Prostate gland (tissue), 2 donors: Measurements from ENCODE around the gene FAM181B. TPM values are rescaled to one million over a fixed set of nuclear protein-coding genes. Genes with fewer than 3 reads are reported as not detected.

ENCODE experiments used
- DNase-seq: peaks from one replicate; pipeline ENCODE4 v3.0.0-alpha.2; 2019; ENCODE audit warnings: low spot score
- H3K27ac ChIP-seq, 2 donors: fragments of 200-600 bp; sonication (generic); 2 replicates each; pipeline ENCODE4 v1.5.1; 2017 to 2019
- H3K27me3 ChIP-seq: fragments of 200-600 bp; sonication (generic); replicated peaks from 2 replicates; pipeline ENCODE4 v1.5.1; 2019; ENCODE audit not compliant: insufficient read depth
- H3K36me3 ChIP-seq, 2 donors: fragments of 200-600 bp; sonication (generic); 1 replicate in 1 of 2; 2 replicates in 1 of 2; pipeline versions ENCODE4 v1.5.1 to v1.8.1; 2017 to 2019
- H3K4me1 ChIP-seq: fragments of 200-600 bp; sonication (generic); replicated peaks from 2 replicates; pipeline ENCODE4 v1.5.1; 2019
- H3K4me3 ChIP-seq, 2 donors: fragments of 200-600 bp; sonication (generic); 2 replicates each; pipeline ENCODE4 v1.5.1; 2017 to 2019
- H3K9me3 ChIP-seq: fragments of 200-600 bp; sonication (generic); 2 replicates; pipeline ENCODE4 v1.5.1; 2017
- CTCF ChIP-seq, 4 experiments: fragments of 200-600 bp in 2 of 4; fragments of 450-650 bp in 2 of 4; sonication (generic) in 2 of 4; IDR thresholded peaks; 1 replicate in 3 of 4; 2 replicates in 1 of 4; pipeline ENCODE4 v1.5.1; 2016 to 2019; ENCODE audit warnings: antibody characterized with exemption in 4 of 4, mild to moderate bottlenecking in 2 of 4, moderate library complexity in 2 of 4
- POLR2A ChIP-seq: fragments of 450-650 bp; IDR thresholded peaks from one replicate; pipeline ENCODE4 v1.6.1; 2016; ENCODE audit warnings: antibody characterized with exemption, mild to moderate bottlenecking
- POLR2AphosphoS5 ChIP-seq: sonication (generic); formaldehyde crosslinking; IDR thresholded peaks from one replicate; pipeline ENCODE4 v1.6.1; 2017; ENCODE audit warnings: antibody characterized with exemption
- WGBS: methylation state at CpG from one replicate; pipeline ENCODE4 v1.1.5; 2018; 5-methylcytosine and 5-hydroxymethylcytosine counted together
- intact Hi-C: fragments of 100-400 bp; cut with DNase I; formaldehyde crosslinking; loops from one replicate; pipeline ENCODE4 v1.14.2; 2022
- total RNA-seq, 2 donors: library from RNA; depleted of rRNA; stranded (reverse); fragments of >200 nt; gene quantifications; one replicate each; pipeline ENCODE4 v1.1.0, GENCODE V29; 2016

The FAM181B gene
- total RNA-seq, 2 donors from 2014 or later, result 0.85 to 2.0 TPM

GRCh38 chr11:82738091-82738490 lies 4.4 kb upstream of the FAM181B start:
- DNase-seq, result no peak
- H3K36me3 ChIP-seq, result no peaks in the 10 kb centered on the region
- no peaks in the 10 kb centered on the region for H3K4me1 ChIP-seq
- H3K27ac ChIP-seq, result no peak overlapping the region
- TF ChIP-seq CTCF (IDR thresholded peaks at IDR 0.05) (no peak), POLR2A (no peak), POLR2AphosphoS5 (no peak)
- no peaks in the 10 kb centered on the region for H3K9me3 ChIP-seq
- no peak overlapping the region for H3K4me3 ChIP-seq
- 50% methylated on average over 4 of the region's 4 CpGs for WGBS
- intact Hi-C loops, result no loop called here
- no peaks in the 10 kb centered on the region for H3K27me3 ChIP-seq

- no peak for TF ChIP-seq POLR2A
- no peak for TF ChIP-seq POLR2AphosphoS5
- no peak for TF ChIP-seq CTCF (IDR thresholded peaks at IDR 0.05)
- no peak overlapping the region for H3K27ac ChIP-seq
- no peaks in the 10 kb centered on the region for H3K9me3 ChIP-seq
- intact Hi-C loops, result no loop called here
- no peaks in the 10 kb centered on the region for H3K4me1 ChIP-seq
- no peaks in the 10 kb centered on the region for H3K36me3 ChIP-seq
- WGBS, result 59% methylated on average over 9 of the region's 9 CpGs
- no peak for DNase-seq
- H3K4me3 ChIP-seq, result peak overlapping the region; percentile 51 to 55
- no peaks in the 10 kb centered on the region for H3K27me3 ChIP-seq
Observed at GRCh38 chr11:82734120-82734479, 436 bp upstream of the FAM181B start.

GRCh38 chr11:82732734-82733443 lies 775 bp downstream of the FAM181B start:
- 2% methylated on average over 35 of the region's 93 CpGs for WGBS
- TF ChIP-seq POLR2AphosphoS5, result no peak
- TF ChIP-seq POLR2A, result no peak
- TF ChIP-seq CTCF (IDR thresholded peaks at IDR 0.05), result no peak
- Histone ChIP-seq H3K9me3 (no peaks in the 10 kb centered on the region), H3K27me3 (no peaks in the 10 kb centered on the region), H3K27ac (peak overlapping the region; percentile 27 to 56), H3K36me3 (no peaks in the 10 kb centered on the region), H3K4me3 (peak overlapping the region; percentile 51 to 55), H3K4me1 (no peaks in the 10 kb centered on the region)
- intact Hi-C loops, result no loop called here
- no peak for DNase-seq

- TF ChIP-seq CTCF (IDR thresholded peaks at IDR 0.05) (no peak), POLR2AphosphoS5 (no peak), POLR2A (no peak)
- no peak for DNase-seq
- WGBS, result 15% methylated on average over 35 of the region's 37 CpGs
- Histone ChIP-seq H3K27ac (no peak overlapping the region), H3K27me3 (no peaks in the 10 kb centered on the region), H3K4me1 (no peaks in the 10 kb centered on the region), H3K36me3 (no peaks in the 10 kb centered on the region), H3K9me3 (no peaks in the 10 kb centered on the region), H3K4me3 (peak overlapping the region; percentile 51 to 55)
- intact Hi-C loops, result no loop called here
Observed at GRCh38 chr11:82732348-82732733, 1.3 kb downstream of the FAM181B start.

- H3K27ac ChIP-seq, result no peak overlapping the region
- no peaks in the 10 kb centered on the region for H3K4me1 ChIP-seq
- TF ChIP-seq CTCF (IDR thresholded peaks at IDR 0.05) (no peak), POLR2AphosphoS5 (no peak), POLR2A (no peak)
- H3K9me3 ChIP-seq, result no peaks in the 10 kb centered on the region
- H3K4me3 ChIP-seq, result no peak overlapping the region
- no peaks in the 10 kb centered on the region for H3K36me3 ChIP-seq
- no peak for DNase-seq
- intact Hi-C loops, result no loop called here
- H3K27me3 ChIP-seq, result no peaks in the 10 kb centered on the region
- WGBS, result 67% methylated on average over 11 of the region's 11 CpGs
Observed at GRCh38 chr11:82731691-82732277, 1.9 kb downstream of the FAM181B start.
